Choroid plexus epithelial cell (primary cell): ENCODE measurements around the gene RBMS3.

ENCODE experiments used
- DNase-seq: peaks from one replicate; pipeline ENCODE4 v3.0.0-alpha.2; 2010; ENCODE audit warnings: low read depth
- H3K4me3 ChIP-seq: 2 replicates; pipeline ENCODE4 v1.5.1; 2011; ENCODE audit warnings: low read depth, mild to moderate bottlenecking, control low read depth, low read length, moderate library complexity
- TF ChIP-seq, protein P1 (sequence below): conservative IDR thresholded peaks from 2 replicates; pipeline ENCODE4 v1.5.1; 2011; ENCODE audit warnings: low read depth, mild to moderate bottlenecking, control low read depth, inconsistent platforms, low read length, moderate library complexity

RBMS3 gene

DNA sequence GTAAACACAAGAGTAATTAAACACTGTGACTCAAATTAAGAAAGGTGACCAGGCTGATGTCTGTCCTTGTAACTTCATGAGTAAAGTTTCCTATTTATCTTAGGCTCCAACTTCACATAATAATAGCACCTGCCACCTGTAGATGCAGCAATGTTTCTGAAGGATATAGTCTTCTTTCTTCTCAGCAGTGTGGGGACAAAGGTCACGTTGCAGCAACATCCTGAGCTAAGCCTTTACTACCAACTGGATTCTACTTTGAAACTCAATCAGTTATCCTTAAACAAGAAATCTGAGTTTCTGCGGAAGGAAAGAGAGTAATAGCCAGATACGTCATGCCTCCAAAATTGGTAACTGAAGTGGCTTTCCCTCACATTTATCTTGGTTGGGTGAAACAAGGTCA lies 253.1 kb downstream of the RBMS3 start:
- TF ChIP-seq, protein P1, sequence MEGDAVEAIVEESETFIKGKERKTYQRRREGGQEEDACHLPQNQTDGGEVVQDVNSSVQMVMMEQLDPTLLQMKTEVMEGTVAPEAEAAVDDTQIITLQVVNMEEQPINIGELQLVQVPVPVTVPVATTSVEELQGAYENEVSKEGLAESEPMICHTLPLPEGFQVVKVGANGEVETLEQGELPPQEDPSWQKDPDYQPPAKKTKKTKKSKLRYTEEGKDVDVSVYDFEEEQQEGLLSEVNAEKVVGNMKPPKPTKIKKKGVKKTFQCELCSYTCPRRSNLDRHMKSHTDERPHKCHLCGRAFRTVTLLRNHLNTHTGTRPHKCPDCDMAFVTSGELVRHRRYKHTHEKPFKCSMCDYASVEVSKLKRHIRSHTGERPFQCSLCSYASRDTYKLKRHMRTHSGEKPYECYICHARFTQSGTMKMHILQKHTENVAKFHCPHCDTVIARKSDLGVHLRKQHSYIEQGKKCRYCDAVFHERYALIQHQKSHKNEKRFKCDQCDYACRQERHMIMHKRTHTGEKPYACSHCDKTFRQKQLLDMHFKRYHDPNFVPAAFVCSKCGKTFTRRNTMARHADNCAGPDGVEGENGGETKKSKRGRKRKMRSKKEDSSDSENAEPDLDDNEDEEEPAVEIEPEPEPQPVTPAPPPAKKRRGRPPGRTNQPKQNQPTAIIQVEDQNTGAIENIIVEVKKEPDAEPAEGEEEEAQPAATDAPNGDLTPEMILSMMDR = no peak
- H3K4me3 ChIP-seq = no peak overlapping the region
- DNase-seq = no peak

DNA sequence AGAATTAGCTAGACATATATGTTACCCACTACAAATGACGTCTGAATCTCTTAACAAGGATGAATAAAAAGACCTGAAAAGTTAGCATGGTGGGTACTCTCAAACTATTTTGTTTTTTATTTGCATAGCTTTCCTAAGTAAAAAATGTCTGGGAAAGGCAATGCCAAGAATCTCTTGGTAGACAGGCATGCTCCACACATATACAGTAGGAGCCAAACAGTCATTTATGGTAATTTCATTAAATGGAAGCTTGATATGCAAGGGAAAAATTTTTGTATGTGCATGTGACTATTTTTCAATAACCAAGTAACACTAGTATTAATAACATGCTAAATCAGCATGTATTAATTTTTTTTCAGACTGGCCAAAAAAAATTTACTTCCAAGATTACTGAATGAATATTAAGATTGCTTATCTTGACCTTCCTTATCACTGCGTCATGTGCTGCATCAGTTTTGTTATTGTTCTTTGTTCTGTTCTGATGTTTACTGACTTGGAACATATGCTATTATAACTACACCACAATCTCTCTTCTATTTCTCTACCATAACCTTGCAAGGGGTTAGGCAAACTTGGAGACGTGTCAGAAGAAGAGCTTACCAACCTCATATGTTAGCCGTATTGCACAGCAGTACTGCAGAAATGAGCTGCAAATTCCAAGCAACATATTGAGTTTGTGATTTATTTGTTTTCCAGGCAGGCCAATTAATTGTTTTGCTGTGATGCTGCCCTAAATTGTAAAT lies 255.3 kb downstream of the RBMS3 start:
- H3K4me3 ChIP-seq = no peak overlapping the region
- peak; percentile 72 for DNase-seq
- TF ChIP-seq, protein P1 = no peak

DNA sequence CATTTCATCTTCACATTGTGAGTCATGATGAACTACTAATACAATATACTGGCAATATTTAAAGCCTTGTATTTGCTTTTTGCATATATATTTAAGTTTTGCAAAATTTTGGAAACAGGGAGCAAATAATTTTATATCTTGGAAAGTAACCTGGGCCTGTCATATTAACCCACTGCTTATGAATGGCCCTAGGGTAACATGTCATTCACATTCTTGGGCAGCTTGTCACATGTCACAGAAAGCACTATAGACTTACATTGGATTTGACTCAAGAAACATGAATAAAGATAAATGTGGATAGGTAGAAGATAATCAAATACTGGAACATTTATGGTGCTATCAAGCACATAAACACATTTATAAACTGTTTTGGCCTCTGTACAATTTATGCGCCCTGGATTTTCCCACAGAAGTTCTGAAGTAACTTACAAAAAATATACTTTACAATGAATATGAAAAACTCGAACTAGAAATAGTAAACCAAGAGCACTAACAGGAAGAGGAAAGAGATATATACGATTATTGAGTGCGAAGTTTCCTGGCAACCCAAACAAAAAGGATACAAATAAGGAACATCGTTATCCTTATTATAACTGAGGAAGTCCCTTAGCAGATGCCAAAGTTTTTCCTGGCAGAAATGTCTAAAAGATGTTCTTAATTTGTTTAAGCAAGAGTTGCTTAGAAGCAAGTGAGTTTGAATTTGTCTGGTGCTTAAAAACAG lies 257.2 kb downstream of the RBMS3 start:
- no peak for DNase-seq
- H3K4me3 ChIP-seq = no peak overlapping the region
- TF ChIP-seq, protein P1 = no peak

DNA sequence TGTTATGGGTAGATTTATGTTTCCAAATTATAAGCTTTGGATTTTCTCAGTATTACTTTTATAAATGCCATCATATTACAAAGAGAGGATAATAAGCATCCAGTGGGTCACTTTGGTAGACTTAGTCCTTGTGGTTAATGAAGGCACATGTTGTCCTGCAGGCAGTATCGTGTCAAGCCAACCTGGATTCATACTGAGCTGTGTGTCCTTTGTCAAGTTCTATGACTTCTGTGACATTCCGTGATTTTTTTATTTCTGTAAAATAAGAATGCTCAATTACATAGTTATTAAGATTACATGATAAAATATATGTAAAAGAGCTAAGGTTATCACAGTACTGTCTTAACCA lies 257.7 kb downstream of the RBMS3 start:
- TF ChIP-seq, protein P1 = no peak
- no peak overlapping the region for H3K4me3 ChIP-seq
- DNase-seq = no peak

DNA sequence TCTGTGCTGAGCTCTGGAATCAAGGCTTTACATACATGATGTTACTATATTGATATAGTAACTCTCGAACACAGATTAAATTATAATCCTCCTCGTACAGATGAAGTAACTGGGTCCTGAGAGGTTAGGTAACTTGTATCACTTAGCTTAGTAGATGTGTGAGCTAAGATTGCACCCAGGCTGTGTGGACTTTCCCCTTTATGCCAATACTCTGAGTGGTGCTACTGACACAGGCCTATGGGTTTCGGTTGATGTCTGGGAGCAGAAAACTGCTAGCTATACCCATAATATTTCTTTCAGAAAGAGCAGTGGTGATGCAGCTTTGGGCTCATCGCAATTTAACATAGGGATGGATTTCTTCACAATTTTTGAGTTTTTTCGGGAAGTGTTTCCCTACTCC lies 259.7 kb downstream of the RBMS3 start:
- TF ChIP-seq, protein P1 = no peak
- no peak overlapping the region for H3K4me3 ChIP-seq

DNA sequence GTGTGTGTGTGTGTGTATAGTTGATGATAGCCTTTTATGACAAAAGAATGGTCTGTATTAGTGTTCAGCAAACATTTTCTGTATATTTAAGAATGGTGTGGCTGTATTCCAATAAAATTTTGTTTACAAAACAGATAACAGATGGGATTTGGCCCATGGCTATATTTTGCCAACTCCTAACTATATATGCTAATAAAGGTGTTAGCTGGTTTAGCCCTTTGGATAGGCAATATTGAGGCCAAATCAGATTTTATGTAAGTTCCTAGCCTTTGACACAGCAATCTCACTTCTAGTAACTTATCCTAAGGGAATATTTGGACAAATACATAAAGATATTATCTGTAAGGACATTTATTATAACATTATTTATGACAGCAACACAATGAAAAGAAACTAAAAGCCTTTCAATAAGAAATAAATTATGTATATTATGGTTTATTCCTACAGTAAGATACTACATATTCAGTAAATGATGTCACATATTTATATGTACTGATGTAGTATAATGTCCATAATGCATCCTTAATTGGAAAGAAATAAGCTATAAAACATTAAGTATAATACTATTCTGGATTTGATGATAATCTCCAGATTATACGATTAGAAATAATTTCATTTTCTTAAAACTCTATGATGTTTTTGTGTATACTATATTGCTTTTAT lies 264.0 kb downstream of the RBMS3 start:
- DNase-seq = no peak
- no peak overlapping the region for H3K4me3 ChIP-seq
- TF ChIP-seq, protein P1 = no peak

More for the DNA sequence above, 259.7 kb downstream of the RBMS3 start:
- no peak for DNase-seq
